SK-N-DZ (cell line): ENCODE data around the gene MEG3.

Source experiments
- DNase-seq: peaks from one replicate; pipeline ENCODE4 v3.0.0-alpha.2; 2015; ENCODE audit warnings: low spot score

Gene MEG3

GRCh38 chr14:100846309-100846859, 20.5 kb downstream of the MEG3 start:
- DNase-seq, result no peak

- DNase-seq, result no peak
Observed at GRCh38 chr14:100849115-100849781, 23.3 kb downstream of the MEG3 start.

GRCh38 chr14:100850841-100851585, 25.1 kb downstream of the MEG3 start:
- DNase-seq, result no peak

- DNase-seq, result no peak
Observed at GRCh38 chr14:100851586-100851916, 25.6 kb downstream of the MEG3 start.

- no peak for DNase-seq
Observed at GRCh38 chr14:100851946-100852620, 26.2 kb downstream of the MEG3 start.

GRCh38 chr14:100854435-100854834, 28.5 kb downstream of the MEG3 start:
- no peak for DNase-seq

- no peak for DNase-seq
Observed at GRCh38 chr14:100855256-100855930, 29.5 kb downstream of the MEG3 start.

GRCh38 chr14:100856056-100856950, 30.4 kb downstream of the MEG3 start:
- DNase-seq, result no peak

GRCh38 chr14:100857233-100857922, 31.5 kb downstream of the MEG3 start:
- DNase-seq, result no peak

GRCh38 chr14:100857923-100858837, 32.3 kb downstream of the MEG3 start:
- no peak for DNase-seq

GRCh38 chr14:100858838-100859220, 32.9 kb downstream of the MEG3 start:
- no peak for DNase-seq

GRCh38 chr14:100859781-100860180, 33.9 kb downstream of the MEG3 start:
- no peak for DNase-seq

GRCh38 chr14:100860556-100861187, 34.8 kb downstream of the MEG3 start:
- DNase-seq, result no peak

GRCh38 chr14:100861188-100861936, 35.4 kb downstream of the MEG3 start:
- no peak for DNase-seq

- DNase-seq, result no peak
Observed at GRCh38 chr14:100861937-100862247, 36.0 kb downstream of the MEG3 start.

GRCh38 chr14:100862277-100862676, 36.4 kb downstream of the MEG3 start:
- no peak for DNase-seq

- no peak for DNase-seq
Observed at GRCh38 chr14:100862793-100863192, 36.9 kb downstream of the MEG3 start.

GRCh38 chr14:100864206-100864605, 38.3 kb downstream of the MEG3 start:
- DNase-seq, result no peak
